Esophagus muscularis mucosa (tissue), 4 donors: ENCODE results near the gene RBMS1.

Experiments used
- CTCF ChIP-seq, 3 experiments: fragments of 200-600 bp in 2 of 3; fragments of 450-650 bp in 1 of 3; sonication (generic) in 2 of 3; IDR thresholded peaks; one replicate each; pipeline ENCODE4 v1.5.1; 2017 to 2019; ENCODE audit warnings: antibody characterized with exemption in 3 of 3, mild to moderate bottlenecking in 2 of 3, moderate library complexity in 1 of 3
- EP300 ChIP-seq: sonication (generic); formaldehyde crosslinking; IDR thresholded peaks from one replicate; pipeline ENCODE4 v1.6.1; 2017; ENCODE audit warnings: antibody characterized with exemption
- POLR2A ChIP-seq: fragments of 450-650 bp; IDR thresholded peaks from one replicate; pipeline ENCODE4 v1.6.1; 2017; ENCODE audit warnings: antibody characterized with exemption, moderate library complexity, mild to moderate bottlenecking, low read depth

- TF ChIP-seq CTCF (IDR thresholded peaks at IDR 0.05) (no peak), POLR2A (no peak), EP300 (no peak)
Observed at GRCh38 chr2:160269365-160269764, 224.2 kb downstream of the RBMS1 start.
